Spleen (tissue), 7 donors: ENCODE results near the gene RPUSD1.

ENCODE experiments used
- POLR2A ChIP-seq, 3 donors: fragments of 450-650 bp; IDR thresholded peaks; one replicate each; pipeline ENCODE4 v1.5.1; 2017; ENCODE audit warnings: antibody characterized with exemption in 3 of 3, mild to moderate bottlenecking in 1 of 3
- TF ChIP-seq, protein P1 (sequence below), 11 experiments: fragments of 200-600 bp in 7 of 11; fragments of 450-650 bp in 4 of 11; sonication (generic) in 4 of 11; IDR thresholded peaks in 8 of 11; conservative IDR thresholded peaks in 3 of 11; 1 replicate in 7 of 11; 2 replicates in 4 of 11; pipeline versions ENCODE4 v1.4.0 to v1.8.0; 2016 to 2021; ENCODE audit warnings: antibody characterized with exemption in 11 of 11, inconsistent platforms in 4 of 11, mild to moderate bottlenecking in 1 of 11
- donor health status: DM: no; HTN: no; CAD: no; lungs with moderate emphysema.
- donor health status: DM: no; HTN: no; CAD: no.
- donor health status: DM: no; HTN: no; CAD: no.

DNA sequence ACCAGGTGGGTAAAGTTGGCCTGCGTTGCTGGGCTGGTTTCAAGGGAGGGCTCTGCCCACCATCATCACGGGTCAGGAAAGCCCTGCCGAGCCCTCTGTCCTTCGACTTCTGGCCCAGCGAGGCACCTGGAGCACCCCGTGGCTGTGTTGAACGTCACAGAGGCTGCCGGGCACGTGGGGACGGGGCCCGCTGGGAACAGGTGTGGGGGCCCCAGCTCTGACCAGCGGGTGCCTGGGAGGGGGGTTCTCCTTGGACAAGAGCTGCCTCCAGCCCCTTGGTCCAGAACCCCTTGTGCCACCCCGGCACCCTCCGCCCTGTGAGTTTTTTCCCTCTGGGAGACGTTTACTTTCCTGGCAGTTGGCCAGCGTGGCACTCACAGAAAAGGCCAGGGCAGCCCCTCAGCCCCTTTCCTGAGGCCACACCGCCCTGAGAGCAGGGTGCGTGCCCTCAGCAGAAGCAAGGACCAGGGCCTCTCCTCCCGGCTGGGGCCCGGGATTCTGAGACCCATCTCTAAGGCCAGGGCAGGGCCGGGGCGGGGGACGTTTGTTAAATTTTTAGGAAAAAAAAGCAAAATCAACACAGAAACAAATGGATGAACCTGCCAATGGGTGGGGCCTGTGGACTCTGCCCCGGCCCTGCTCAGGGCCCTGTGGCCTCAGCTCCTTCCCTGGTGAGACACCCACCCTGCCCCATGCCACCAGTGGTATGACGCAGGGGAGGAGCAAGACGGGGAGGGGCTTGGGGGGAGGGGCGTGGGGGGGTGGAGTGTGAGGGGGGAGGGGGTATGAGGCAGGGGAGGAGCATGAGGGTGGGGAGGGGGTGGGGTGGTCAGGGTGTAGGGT, 43.6 kb upstream of the RPUSD1 start:
- TF ChIP-seq, protein P1, sequence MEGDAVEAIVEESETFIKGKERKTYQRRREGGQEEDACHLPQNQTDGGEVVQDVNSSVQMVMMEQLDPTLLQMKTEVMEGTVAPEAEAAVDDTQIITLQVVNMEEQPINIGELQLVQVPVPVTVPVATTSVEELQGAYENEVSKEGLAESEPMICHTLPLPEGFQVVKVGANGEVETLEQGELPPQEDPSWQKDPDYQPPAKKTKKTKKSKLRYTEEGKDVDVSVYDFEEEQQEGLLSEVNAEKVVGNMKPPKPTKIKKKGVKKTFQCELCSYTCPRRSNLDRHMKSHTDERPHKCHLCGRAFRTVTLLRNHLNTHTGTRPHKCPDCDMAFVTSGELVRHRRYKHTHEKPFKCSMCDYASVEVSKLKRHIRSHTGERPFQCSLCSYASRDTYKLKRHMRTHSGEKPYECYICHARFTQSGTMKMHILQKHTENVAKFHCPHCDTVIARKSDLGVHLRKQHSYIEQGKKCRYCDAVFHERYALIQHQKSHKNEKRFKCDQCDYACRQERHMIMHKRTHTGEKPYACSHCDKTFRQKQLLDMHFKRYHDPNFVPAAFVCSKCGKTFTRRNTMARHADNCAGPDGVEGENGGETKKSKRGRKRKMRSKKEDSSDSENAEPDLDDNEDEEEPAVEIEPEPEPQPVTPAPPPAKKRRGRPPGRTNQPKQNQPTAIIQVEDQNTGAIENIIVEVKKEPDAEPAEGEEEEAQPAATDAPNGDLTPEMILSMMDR (IDR thresholded peaks at IDR 0.05 in 8 of 11, conservative IDR thresholded peaks at IDR 0.05 in 3 of 11) = no peak
- no peak for TF ChIP-seq POLR2A (IDR thresholded peaks at IDR 0.05)
